ENCODE measurements around the gene RNF32.
A peak's percentile ranks its signal among the peaks of the same experiment; 100 is the strongest.

The RNF32 gene

GRCh38 chr7:156665101-156665500, 24.5 kb downstream of the RNF32 start:
- DNase-seq (ENCODE audit: low spot score in 2 of 2) (no peak), ATAC-seq (ENCODE audit: low read depth) (no peak)
- no peaks in the 10 kb centered on the region for H3K27me3 Mint-ChIP-seq
- H3K9me3 Mint-ChIP-seq = no peaks in the 10 kb centered on the region
- H3K4me1 Mint-ChIP-seq = no peaks in the 10 kb centered on the region
- H3K27ac Mint-ChIP-seq = no peak overlapping the region
- no peak overlapping the region for H3K4me3 Mint-ChIP-seq
- peaks cover 6% of the 10 kb centered on the region for H3K36me3 Mint-ChIP-seq

- no peaks in the 10 kb centered on the region for H3K9me3 Mint-ChIP-seq
- no peak overlapping the region for H3K4me3 Mint-ChIP-seq
- DNase-seq (ENCODE audit: low spot score in 2 of 2) = no peak
- no peak for ATAC-seq (ENCODE audit: low read depth)
- H3K27ac Mint-ChIP-seq = no peak overlapping the region
- no peaks in the 10 kb centered on the region for H3K4me1 Mint-ChIP-seq
- H3K27me3 Mint-ChIP-seq = no peaks in the 10 kb centered on the region
- peaks cover 11% of the 10 kb centered on the region for H3K36me3 Mint-ChIP-seq
These were observed 26.0 kb downstream of the RNF32 start for GRCh38 chr7:156666368-156667109.

GRCh38 chr7:156667110-156667426, 26.5 kb downstream of the RNF32 start:
- ATAC-seq (ENCODE audit: low read depth) = no peak
- no peak overlapping the region for H3K27ac Mint-ChIP-seq
- H3K4me3 Mint-ChIP-seq = no peak overlapping the region
- H3K9me3 Mint-ChIP-seq = no peaks in the 10 kb centered on the region
- no peaks in the 10 kb centered on the region for H3K27me3 Mint-ChIP-seq
- peaks cover 11% of the 10 kb centered on the region for H3K36me3 Mint-ChIP-seq
- no peaks in the 10 kb centered on the region for H3K4me1 Mint-ChIP-seq
- no peak for DNase-seq (ENCODE audit: low spot score in 2 of 2)

GRCh38 chr7:156668130-156668741, 27.7 kb downstream of the RNF32 start:
- Mint-ChIP-seq H3K4me1 (no peaks in the 10 kb centered on the region), H3K27me3 (no peaks in the 10 kb centered on the region), H3K27ac (peak overlapping the region; percentile 56), H3K36me3 (peaks cover 11% of the 10 kb centered on the region), H3K4me3 (no peak overlapping the region), H3K9me3 (no peaks in the 10 kb centered on the region)
- DNase-seq (ENCODE audit: low spot score in 2 of 2) (no peak), ATAC-seq (ENCODE audit: low read depth) (no peak)

- Mint-ChIP-seq H3K27me3 (no peaks in the 10 kb centered on the region), H3K27ac (no peak overlapping the region), H3K4me1 (no peaks in the 10 kb centered on the region), H3K9me3 (no peaks in the 10 kb centered on the region), H3K36me3 (peaks cover 13% of the 10 kb centered on the region), H3K4me3 (no peak overlapping the region)
- no peak for ATAC-seq (ENCODE audit: low read depth)
- no peak for DNase-seq (ENCODE audit: low spot score in 2 of 2)
These were observed 28.7 kb downstream of the RNF32 start for GRCh38 chr7:156669035-156669828.

- H3K27ac Mint-ChIP-seq = no peak overlapping the region
- H3K4me3 Mint-ChIP-seq = no peak overlapping the region
- H3K4me1 Mint-ChIP-seq = no peaks in the 10 kb centered on the region
- ATAC-seq (ENCODE audit: low read depth) (no peak), DNase-seq (ENCODE audit: low spot score in 2 of 2) (no peak)
- H3K36me3 Mint-ChIP-seq = peaks cover 20% of the 10 kb centered on the region
- H3K9me3 Mint-ChIP-seq = no peaks in the 10 kb centered on the region
- H3K27me3 Mint-ChIP-seq = no peaks in the 10 kb centered on the region
These were observed 32.9 kb downstream of the RNF32 start for GRCh38 chr7:156673454-156673853.

- H3K4me1 Mint-ChIP-seq = no peaks in the 10 kb centered on the region
- no peak overlapping the region for H3K27ac Mint-ChIP-seq
- no peaks in the 10 kb centered on the region for H3K9me3 Mint-ChIP-seq
- DNase-seq (ENCODE audit: low spot score in 2 of 2) = no peak
- peaks cover 25% of the 10 kb centered on the region for H3K36me3 Mint-ChIP-seq
- no peak for ATAC-seq (ENCODE audit: low read depth)
- H3K27me3 Mint-ChIP-seq = no peaks in the 10 kb centered on the region
- no peak overlapping the region for H3K4me3 Mint-ChIP-seq
These were observed 33.3 kb downstream of the RNF32 start for GRCh38 chr7:156673902-156674301.

GRCh38 chr7:156675721-156676120, 35.1 kb downstream of the RNF32 start:
- no peak overlapping the region for H3K27ac Mint-ChIP-seq
- no peak for ATAC-seq (ENCODE audit: low read depth)

GRCh38 chr7:156676263-156676662, 35.7 kb downstream of the RNF32 start:
- Mint-ChIP-seq H3K4me3 (no peak overlapping the region), H3K36me3 (peaks cover 25% of the 10 kb centered on the region), H3K27ac (no peak overlapping the region), H3K9me3 (no peaks in the 10 kb centered on the region), H3K27me3 (no peaks in the 10 kb centered on the region), H3K4me1 (no peaks in the 10 kb centered on the region)
- DNase-seq (ENCODE audit: low spot score in 2 of 2) (no peak), ATAC-seq (ENCODE audit: low read depth) (no peak)

More at GRCh38 chr7:156675721-156676120, 35.1 kb downstream of the RNF32 start:
- Mint-ChIP-seq H3K4me3 (no peak overlapping the region), H3K27me3 (no peaks in the 10 kb centered on the region), H3K36me3 (peaks cover 26% of the 10 kb centered on the region), H3K4me1 (no peaks in the 10 kb centered on the region), H3K9me3 (no peaks in the 10 kb centered on the region)
- no peak for DNase-seq (ENCODE audit: low spot score in 2 of 2)

GRCh38 chr7:156677374-156678054, 36.9 kb downstream of the RNF32 start:
- Mint-ChIP-seq H3K4me3 (no peak overlapping the region), H3K27me3 (no peaks in the 10 kb centered on the region), H3K4me1 (no peaks in the 10 kb centered on the region), H3K27ac (no peak overlapping the region), H3K9me3 (no peaks in the 10 kb centered on the region), H3K36me3 (peaks cover 31% of the 10 kb centered on the region)
- ATAC-seq (ENCODE audit: low read depth) (no peak), DNase-seq (ENCODE audit: low spot score in 2 of 2) (no peak)

GRCh38 chr7:156680281-156680680, 39.7 kb downstream of the RNF32 start:
- H3K9me3 Mint-ChIP-seq = no peaks in the 10 kb centered on the region
- H3K4me3 Mint-ChIP-seq = no peak overlapping the region
- peaks cover 33% of the 10 kb centered on the region for H3K36me3 Mint-ChIP-seq
- H3K4me1 Mint-ChIP-seq = no peaks in the 10 kb centered on the region
- DNase-seq (ENCODE audit: low spot score in 2 of 2) = no peak
- no peak for ATAC-seq (ENCODE audit: low read depth)
- H3K27me3 Mint-ChIP-seq = no peaks in the 10 kb centered on the region
- no peak overlapping the region for H3K27ac Mint-ChIP-seq

- ATAC-seq (ENCODE audit: low read depth) (no peak), DNase-seq (ENCODE audit: low spot score in 2 of 2) (no peak)
- H3K4me1 Mint-ChIP-seq = no peaks in the 10 kb centered on the region
- H3K4me3 Mint-ChIP-seq = no peak overlapping the region
- H3K27me3 Mint-ChIP-seq = no peaks in the 10 kb centered on the region
- H3K36me3 Mint-ChIP-seq = peaks cover 28% of the 10 kb centered on the region
- no peak overlapping the region for H3K27ac Mint-ChIP-seq
- H3K9me3 Mint-ChIP-seq = no peaks in the 10 kb centered on the region
These were observed 42.4 kb downstream of the RNF32 start for GRCh38 chr7:156682928-156683327.

- no peaks in the 10 kb centered on the region for H3K9me3 Mint-ChIP-seq
- DNase-seq (ENCODE audit: low spot score in 2 of 2) (no peak), ATAC-seq (ENCODE audit: low read depth) (no peak)
- H3K4me3 Mint-ChIP-seq = no peak overlapping the region
- peaks cover 24% of the 10 kb centered on the region for H3K36me3 Mint-ChIP-seq
- no peaks in the 10 kb centered on the region for H3K4me1 Mint-ChIP-seq
- peak overlapping the region; percentile 31 for H3K27ac Mint-ChIP-seq
- H3K27me3 Mint-ChIP-seq = no peaks in the 10 kb centered on the region
These were observed 43.7 kb downstream of the RNF32 start for GRCh38 chr7:156684251-156684650.

GRCh38 chr7:156684661-156685060, 44.1 kb downstream of the RNF32 start:
- ATAC-seq (ENCODE audit: low read depth) (no peak), DNase-seq (ENCODE audit: low spot score in 2 of 2) (no peak)
- Mint-ChIP-seq H3K27me3 (no peaks in the 10 kb centered on the region), H3K4me3 (no peak overlapping the region), H3K27ac (no peak overlapping the region), H3K9me3 (no peaks in the 10 kb centered on the region), H3K4me1 (no peaks in the 10 kb centered on the region), H3K36me3 (peaks cover 20% of the 10 kb centered on the region)

All from memory B cell (primary cell).